ENCODE results near the gene APBA2. TPM values are rescaled to one million over a fixed set of nuclear protein-coding genes. Genes with fewer than 3 reads are reported as not detected.

Gene APBA2
- total RNA-seq, 1 donor from 2014 or later, result 5.3 TPM

- FAIRE-seq (no peak), DNase-seq (ENCODE audit: low read depth) (no peak)
- no peak for TF ChIP-seq CTCF (IDR thresholded peaks at IDR 0.05; ENCODE audit: insufficient read depth, low read length, severe bottlenecking)
- no peaks in the 10 kb centered on the region for H3K27me3 ChIP-seq (ENCODE audit: control insufficient read depth, insufficient read depth, low read length)
- no peaks in the 10 kb centered on the region for H3K36me3 ChIP-seq (ENCODE audit: control insufficient read depth, insufficient read depth, low read length)
- no peak overlapping the region for H3K4me3 ChIP-seq (ENCODE audit: low read depth, low read length)
Observed at GRCh38 chr15:28969511-28970085, 83.8 kb downstream of the APBA2 start.

GRCh38 chr15:28974142-28974541 is 88.4 kb downstream of the APBA2 start:
- no peak for DNase-seq (ENCODE audit: low read depth)
- no peak for FAIRE-seq

GRCh38 chr15:28975766-28976179 is 90.0 kb downstream of the APBA2 start:
- TF ChIP-seq CTCF (IDR thresholded peaks at IDR 0.05; ENCODE audit: insufficient read depth, low read length, severe bottlenecking), result peak; percentile 72
- Histone ChIP-seq H3K4me3 (ENCODE audit: low read depth, low read length) (no peak overlapping the region), H3K36me3 (ENCODE audit: control insufficient read depth, insufficient read depth, low read length) (no peaks in the 10 kb centered on the region), H3K27me3 (ENCODE audit: control insufficient read depth, insufficient read depth, low read length) (no peaks in the 10 kb centered on the region)
- FAIRE-seq (no peak), DNase-seq (ENCODE audit: low read depth) (peak; percentile 49)

More at GRCh38 chr15:28974142-28974541, 88.4 kb downstream of the APBA2 start:
- Histone ChIP-seq H3K4me3 (ENCODE audit: low read depth, low read length) (no peak overlapping the region), H3K27me3 (ENCODE audit: control insufficient read depth, insufficient read depth, low read length) (no peaks in the 10 kb centered on the region), H3K36me3 (ENCODE audit: control insufficient read depth, insufficient read depth, low read length) (no peaks in the 10 kb centered on the region)
- no peak for TF ChIP-seq CTCF (IDR thresholded peaks at IDR 0.05; ENCODE audit: insufficient read depth, low read length, severe bottlenecking)

- TF ChIP-seq CTCF (IDR thresholded peaks at IDR 0.05; ENCODE audit: insufficient read depth, low read length, severe bottlenecking), result no peak
- FAIRE-seq (peak; percentile 92), DNase-seq (ENCODE audit: low read depth) (peak; percentile 96)
- Histone ChIP-seq H3K36me3 (ENCODE audit: control insufficient read depth, insufficient read depth, low read length) (no peaks in the 10 kb centered on the region), H3K4me3 (ENCODE audit: low read depth, low read length) (no peak overlapping the region), H3K27me3 (ENCODE audit: control insufficient read depth, insufficient read depth, low read length) (no peaks in the 10 kb centered on the region)
Observed at GRCh38 chr15:28977377-28978010, 91.7 kb downstream of the APBA2 start.

- Histone ChIP-seq H3K4me3 (ENCODE audit: low read depth, low read length) (no peak overlapping the region), H3K36me3 (ENCODE audit: control insufficient read depth, insufficient read depth, low read length) (no peaks in the 10 kb centered on the region), H3K27me3 (ENCODE audit: control insufficient read depth, insufficient read depth, low read length) (no peaks in the 10 kb centered on the region)
- FAIRE-seq (no peak), DNase-seq (ENCODE audit: low read depth) (no peak)
- TF ChIP-seq CTCF (IDR thresholded peaks at IDR 0.05; ENCODE audit: insufficient read depth, low read length, severe bottlenecking), result no peak
Observed at GRCh38 chr15:28978011-28978378, 92.2 kb downstream of the APBA2 start.

GRCh38 chr15:28978661-28979060 is 92.9 kb downstream of the APBA2 start:
- no peak for FAIRE-seq
- H3K27me3 ChIP-seq (ENCODE audit: control insufficient read depth, insufficient read depth, low read length), result no peaks in the 10 kb centered on the region
- no peak for TF ChIP-seq CTCF (IDR thresholded peaks at IDR 0.05; ENCODE audit: insufficient read depth, low read length, severe bottlenecking)

More at GRCh38 chr15:28978661-28979060, 92.9 kb downstream of the APBA2 start:
- no peak for DNase-seq (ENCODE audit: low read depth)
- no peaks in the 10 kb centered on the region for H3K36me3 ChIP-seq (ENCODE audit: control insufficient read depth, insufficient read depth, low read length)
- no peak overlapping the region for H3K4me3 ChIP-seq (ENCODE audit: low read depth, low read length)
